ENCODE data around the gene SETD1A.
A peak's percentile ranks its signal among the peaks of the same experiment; 100 is the strongest.

- TF ChIP-seq, protein P1, sequence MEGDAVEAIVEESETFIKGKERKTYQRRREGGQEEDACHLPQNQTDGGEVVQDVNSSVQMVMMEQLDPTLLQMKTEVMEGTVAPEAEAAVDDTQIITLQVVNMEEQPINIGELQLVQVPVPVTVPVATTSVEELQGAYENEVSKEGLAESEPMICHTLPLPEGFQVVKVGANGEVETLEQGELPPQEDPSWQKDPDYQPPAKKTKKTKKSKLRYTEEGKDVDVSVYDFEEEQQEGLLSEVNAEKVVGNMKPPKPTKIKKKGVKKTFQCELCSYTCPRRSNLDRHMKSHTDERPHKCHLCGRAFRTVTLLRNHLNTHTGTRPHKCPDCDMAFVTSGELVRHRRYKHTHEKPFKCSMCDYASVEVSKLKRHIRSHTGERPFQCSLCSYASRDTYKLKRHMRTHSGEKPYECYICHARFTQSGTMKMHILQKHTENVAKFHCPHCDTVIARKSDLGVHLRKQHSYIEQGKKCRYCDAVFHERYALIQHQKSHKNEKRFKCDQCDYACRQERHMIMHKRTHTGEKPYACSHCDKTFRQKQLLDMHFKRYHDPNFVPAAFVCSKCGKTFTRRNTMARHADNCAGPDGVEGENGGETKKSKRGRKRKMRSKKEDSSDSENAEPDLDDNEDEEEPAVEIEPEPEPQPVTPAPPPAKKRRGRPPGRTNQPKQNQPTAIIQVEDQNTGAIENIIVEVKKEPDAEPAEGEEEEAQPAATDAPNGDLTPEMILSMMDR (IDR thresholded peaks at IDR 0.05): peak in 1 of 7 experiments; percentile 7
- TF ChIP-seq POLR2AphosphoS5 (IDR thresholded peaks at IDR 0.05) (peak; percentile 59 to 84 (median 61)), POLR2A (IDR thresholded peaks at IDR 0.05) (no peak)
These were observed 35.1 kb upstream of the SETD1A start for GRCh38 chr16:30922420-30922959.
